RWPE2 (cell line): ENCODE measurements around the gene NDE1.

ENCODE experiments used
- ATAC-seq: fragments of 200-7000 bp; cut with Tn5 transposase; 3 replicates; pipeline ENCODE4 v1.9.1; 2021; ENCODE audit warnings: low read depth
- DNase-seq: peaks from one replicate; pipeline ENCODE4 v3.0.0-alpha.2; 2020; ENCODE audit warnings: low spot score
- H3K27ac ChIP-seq: fragments of 450-650 bp; 2 replicates; pipeline ENCODE4 v1.5.1; 2017; ENCODE audit warnings: mild to moderate bottlenecking; ENCODE audit not compliant: poor library complexity, severe bottlenecking
- H3K27me3 ChIP-seq: fragments of 250-450 bp; sonication (Bioruptor Pico); 2 replicates; pipeline ENCODE4 v1.5.1; 2021; ENCODE audit warnings: mild to moderate bottlenecking, moderate library complexity; ENCODE audit not compliant: insufficient read depth, poor library complexity, severe bottlenecking
- H3K36me3 ChIP-seq: fragments of 250-450 bp; sonication (Bioruptor Pico); 2 replicates; pipeline ENCODE4 v1.5.1; 2020; ENCODE audit warnings: low read depth, mild to moderate bottlenecking, moderate library complexity
- H3K4me1 ChIP-seq: fragments of 250-450 bp; sonication (Bioruptor Pico); 2 replicates; pipeline ENCODE4 v1.5.1; 2021; ENCODE audit warnings: mild to moderate bottlenecking, moderate library complexity; ENCODE audit not compliant: insufficient read depth, poor library complexity, severe bottlenecking
- H3K4me3 ChIP-seq: fragments of 250-450 bp; sonication (Bioruptor Pico); 2 replicates; pipeline ENCODE4 v1.5.1; 2021; ENCODE audit warnings: mild to moderate bottlenecking, moderate library complexity; ENCODE audit not compliant: severe bottlenecking
- H3K9me3 ChIP-seq: fragments of 250-450 bp; sonication (Bioruptor Pico); 2 replicates; pipeline ENCODE4 v1.5.1; 2021; ENCODE audit warnings: mild to moderate bottlenecking, moderate library complexity; ENCODE audit not compliant: severe bottlenecking
- CTCF ChIP-seq: fragments of 450-650 bp; IDR thresholded peaks from one replicate; pipeline ENCODE4 v1.5.1; 2017; ENCODE audit warnings: mild to moderate bottlenecking, moderate library complexity; ENCODE audit not compliant: poor library complexity, severe bottlenecking

Gene NDE1

GRCh38 chr16:15699819-15700218 is 49.8 kb downstream of the NDE1 start:
- Histone ChIP-seq H3K27me3 (no peaks in the 10 kb centered on the region), H3K9me3 (no peaks in the 10 kb centered on the region), H3K4me1 (no peaks in the 10 kb centered on the region), H3K36me3 (peaks cover 85% of the 10 kb centered on the region), H3K4me3 (no peak overlapping the region), H3K27ac (no peak overlapping the region)
- TF ChIP-seq CTCF: no peak
- ATAC-seq (no peak), DNase-seq (no peak)

GRCh38 chr16:15701367-15701766 is 51.3 kb downstream of the NDE1 start:
- Histone ChIP-seq H3K9me3 (no peaks in the 10 kb centered on the region), H3K4me3 (no peak overlapping the region), H3K36me3 (peaks cover 83% of the 10 kb centered on the region), H3K27ac (no peak overlapping the region), H3K4me1 (no peaks in the 10 kb centered on the region), H3K27me3 (no peaks in the 10 kb centered on the region)
- no peak for ATAC-seq
- DNase-seq: no peak
- no peak for TF ChIP-seq CTCF

- no peak overlapping the region for H3K27ac ChIP-seq
- ATAC-seq (no peak), DNase-seq (no peak)
- H3K4me1 ChIP-seq: no peaks in the 10 kb centered on the region
- TF ChIP-seq CTCF: no peak
- no peaks in the 10 kb centered on the region for H3K27me3 ChIP-seq
- no peaks in the 10 kb centered on the region for H3K9me3 ChIP-seq
- H3K4me3 ChIP-seq: no peak overlapping the region
- peaks cover 81% of the 10 kb centered on the region for H3K36me3 ChIP-seq
These were observed 52.2 kb downstream of the NDE1 start for GRCh38 chr16:15701975-15702970.

GRCh38 chr16:15703029-15703736 is 53.1 kb downstream of the NDE1 start:
- no peak for TF ChIP-seq CTCF
- no peak for ATAC-seq
- H3K36me3 ChIP-seq: peaks cover 76% of the 10 kb centered on the region

More at GRCh38 chr16:15703029-15703736, 53.1 kb downstream of the NDE1 start:
- Histone ChIP-seq H3K27ac (no peak overlapping the region), H3K4me3 (no peak overlapping the region), H3K9me3 (no peaks in the 10 kb centered on the region), H3K27me3 (no peaks in the 10 kb centered on the region), H3K4me1 (no peaks in the 10 kb centered on the region)
- DNase-seq: no peak
